GM18907 (cell line): ENCODE results near the gene TMCC2.
A peak's percentile ranks its signal among the peaks of the same experiment; 100 is the strongest.

ENCODE experiments used
- ATAC-seq: cut with Tn5 transposase; IDR thresholded peaks from one replicate; pipeline ENCODE4 v1.9.1; 2021; ENCODE audit warnings: mild to moderate bottlenecking, moderate library complexity; ENCODE audit not compliant: unreplicated experiment

TMCC2 gene

DNA sequence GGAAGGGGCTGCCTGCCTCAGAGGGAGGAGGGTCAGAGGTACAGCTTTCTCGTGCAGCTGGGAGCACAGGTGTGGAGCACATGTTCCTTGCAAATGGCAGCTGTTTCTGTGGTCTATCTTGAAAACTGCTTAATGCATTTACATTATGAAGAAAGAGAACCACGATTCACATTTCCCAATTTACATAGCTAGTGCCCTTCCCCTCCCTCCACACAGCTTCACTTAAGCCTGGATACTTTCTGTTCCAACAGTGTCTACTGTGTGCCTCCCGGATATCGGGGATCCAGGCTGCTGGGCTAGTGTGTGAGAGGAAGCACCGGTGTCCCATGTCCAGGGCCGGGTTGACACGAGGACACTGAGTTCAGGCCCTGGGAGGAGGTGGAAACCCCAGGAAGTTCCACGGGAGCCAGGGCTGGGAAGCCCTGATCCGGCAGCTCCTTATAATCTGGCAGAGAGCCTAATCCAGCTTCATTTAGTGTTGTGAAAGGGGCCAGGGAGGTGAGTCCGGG lies 31.6 kb downstream of the TMCC2 start:
- ATAC-seq = no peak

- ATAC-seq = no peak
These were observed 32.3 kb downstream of the TMCC2 start for GRCh38 chr1:205259998-205260397.

DNA sequence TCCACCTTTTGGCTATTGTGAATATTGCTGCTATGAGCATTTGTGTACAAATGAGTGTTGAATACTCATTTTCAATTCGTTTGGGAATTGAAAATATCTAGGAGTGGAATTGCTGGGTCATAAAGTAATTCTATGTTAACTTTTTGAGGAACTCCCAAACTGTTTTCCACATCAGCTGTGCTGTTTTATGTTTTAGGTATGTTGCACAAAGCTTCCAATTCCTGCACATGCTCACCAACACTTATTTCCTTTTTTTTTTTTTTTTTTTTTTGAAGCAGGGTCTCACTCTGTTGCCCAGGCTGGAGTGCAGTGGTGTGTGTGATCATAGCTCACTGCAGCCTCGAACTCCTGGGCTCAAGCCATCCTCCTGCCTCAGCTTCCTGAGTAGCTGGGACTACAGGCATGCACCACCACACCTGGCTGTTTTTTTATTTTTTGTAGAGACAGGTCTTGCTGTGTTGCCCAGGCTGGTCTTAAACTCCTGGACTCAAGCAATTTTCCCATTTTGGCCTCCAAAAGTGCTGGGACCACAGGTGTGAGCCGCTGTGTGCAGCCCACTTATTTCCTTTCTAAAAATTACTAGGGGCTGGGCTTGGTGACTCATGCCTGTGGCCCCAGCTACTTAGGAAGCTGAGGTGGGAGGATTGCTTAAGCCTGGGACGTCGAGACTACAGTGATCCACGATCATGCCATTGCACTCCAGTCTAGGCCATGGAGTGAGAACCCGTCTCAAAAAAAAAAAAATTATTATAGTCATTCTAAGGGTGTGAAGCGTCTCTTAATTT lies 33.4 kb downstream of the TMCC2 start:
- ATAC-seq = no peak

GRCh38 chr1:205261946-205262691 lies 34.4 kb downstream of the TMCC2 start:
- no peak for ATAC-seq

GRCh38 chr1:205262731-205263171 lies 35.0 kb downstream of the TMCC2 start:
- ATAC-seq = no peak

GRCh38 chr1:205263580-205264190 lies 35.9 kb downstream of the TMCC2 start:
- ATAC-seq = no peak

DNA sequence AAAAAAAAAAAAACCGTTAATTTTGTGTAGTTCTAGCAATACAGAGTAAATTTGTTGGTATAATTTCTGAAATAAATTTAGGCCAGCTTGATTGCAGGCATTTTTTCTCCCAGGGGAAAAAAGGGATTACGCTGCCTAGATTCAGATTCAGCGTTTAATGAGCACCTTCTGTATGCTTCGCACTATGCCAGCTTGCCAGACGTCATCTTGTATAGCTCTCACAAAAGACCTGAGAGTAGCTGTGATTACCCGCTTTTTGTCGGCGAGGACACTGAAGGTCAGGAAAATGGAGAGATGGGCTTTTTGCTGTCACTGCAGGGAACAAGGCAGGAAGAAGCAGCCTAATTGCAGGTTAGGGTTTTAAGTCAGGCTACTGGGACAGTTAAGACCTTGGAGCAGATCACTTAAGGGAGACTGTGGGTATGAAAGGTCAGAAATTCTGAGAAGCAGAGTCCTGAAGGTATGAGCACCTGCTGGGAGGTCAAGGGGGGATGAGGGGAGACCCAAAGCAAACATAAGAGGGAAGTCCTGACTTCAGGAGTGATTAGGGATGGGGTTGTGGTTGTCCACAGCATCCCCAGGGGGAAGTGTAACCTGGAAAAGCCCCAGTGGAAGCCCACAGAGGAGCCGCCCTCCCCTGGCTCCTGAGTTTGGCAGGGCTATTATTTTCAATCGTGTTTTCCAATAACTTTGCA lies 39.0 kb downstream of the TMCC2 start:
- no peak for ATAC-seq

DNA sequence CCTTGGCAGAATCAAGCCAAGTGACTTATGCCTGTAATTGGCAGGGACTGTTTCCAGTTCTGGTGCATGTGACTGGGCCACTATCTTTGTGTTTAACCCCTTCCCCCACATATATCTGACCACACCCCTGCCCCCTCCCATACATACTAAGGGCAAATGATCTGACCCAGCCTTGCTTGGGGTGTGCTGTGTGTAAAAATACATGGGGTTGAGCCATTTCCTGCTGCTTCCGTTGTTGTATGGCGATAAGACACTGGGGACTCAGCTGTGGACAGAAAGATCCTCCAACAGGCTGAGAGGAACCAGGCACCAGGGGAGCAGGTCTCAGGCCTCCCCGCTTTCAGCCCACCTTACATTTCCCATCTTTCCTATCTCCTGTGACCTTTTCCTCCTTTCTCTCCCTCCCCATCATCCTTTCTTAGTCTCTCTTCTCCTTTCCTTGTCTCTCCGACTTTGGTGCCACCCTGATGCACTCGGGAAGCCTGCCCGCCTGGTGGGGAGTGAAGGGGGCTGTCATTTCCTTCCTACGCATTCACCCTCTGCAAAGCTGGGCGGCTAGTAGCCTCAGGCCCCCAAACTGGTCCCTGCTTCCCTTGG lies 39.7 kb downstream of the TMCC2 start:
- no peak for ATAC-seq

DNA sequence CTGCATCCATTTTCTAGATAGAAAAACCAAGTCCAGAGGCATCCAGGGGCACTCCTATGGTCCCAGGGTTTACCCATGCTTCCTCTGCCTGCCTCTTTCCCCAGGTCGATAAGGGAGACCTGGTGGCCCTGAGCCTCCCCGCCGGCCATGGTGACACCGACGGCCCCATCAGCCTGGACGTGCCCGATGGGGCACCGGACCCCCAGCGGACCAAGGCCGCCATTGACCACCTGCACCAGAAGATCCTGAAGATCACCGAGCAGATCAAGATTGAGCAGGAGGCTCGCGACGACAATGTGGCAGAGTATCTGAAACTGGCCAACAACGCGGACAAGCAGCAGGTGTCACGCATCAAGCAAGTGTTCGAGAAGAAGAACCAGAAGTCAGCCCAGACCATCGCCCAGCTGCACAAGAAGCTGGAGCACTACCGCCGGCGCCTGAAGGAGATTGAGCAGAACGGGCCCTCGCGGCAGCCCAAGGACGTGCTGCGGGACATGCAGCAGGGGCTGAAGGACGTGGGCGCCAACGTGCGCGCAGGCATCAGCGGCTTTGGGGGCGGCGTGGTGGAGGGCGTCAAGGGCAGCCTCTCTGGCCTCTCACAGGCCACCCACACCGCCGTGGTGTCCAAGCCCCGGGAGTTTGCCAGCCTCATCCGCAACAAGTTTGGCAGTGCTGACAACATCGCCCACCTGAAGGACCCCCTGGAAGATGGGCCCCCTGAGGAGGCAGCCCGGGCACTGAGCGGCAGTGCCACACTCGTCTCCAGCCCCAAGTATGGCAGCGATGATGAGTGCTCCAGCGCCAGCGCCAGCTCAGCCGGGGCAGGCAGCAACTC lies 41.3 kb downstream of the TMCC2 start:
- ATAC-seq = no peak

GRCh38 chr1:205269711-205270110 lies 42.0 kb downstream of the TMCC2 start:
- no peak for ATAC-seq

- no peak for ATAC-seq
These were observed 42.5 kb downstream of the TMCC2 start for GRCh38 chr1:205270271-205270670.

DNA sequence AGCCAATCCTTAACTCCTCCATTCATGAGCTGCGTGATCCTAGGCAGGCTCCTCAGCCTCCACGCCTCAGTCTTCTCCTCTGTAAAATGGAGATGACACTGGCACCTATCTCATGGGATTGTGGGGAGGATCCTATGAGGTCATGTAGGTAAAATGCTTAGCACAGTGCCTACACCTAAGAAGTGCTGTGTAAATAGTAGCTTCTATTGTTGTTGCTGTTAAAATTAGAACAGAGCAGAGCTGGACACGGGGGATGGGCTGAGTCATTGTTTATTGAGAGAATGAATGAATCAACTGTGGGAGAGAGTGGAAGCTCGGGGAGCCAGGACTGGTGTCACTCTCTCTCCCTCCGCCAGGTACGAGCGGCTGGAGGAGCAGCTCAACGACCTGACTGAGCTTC lies 43.0 kb downstream of the TMCC2 start:
- no peak for ATAC-seq

DNA sequence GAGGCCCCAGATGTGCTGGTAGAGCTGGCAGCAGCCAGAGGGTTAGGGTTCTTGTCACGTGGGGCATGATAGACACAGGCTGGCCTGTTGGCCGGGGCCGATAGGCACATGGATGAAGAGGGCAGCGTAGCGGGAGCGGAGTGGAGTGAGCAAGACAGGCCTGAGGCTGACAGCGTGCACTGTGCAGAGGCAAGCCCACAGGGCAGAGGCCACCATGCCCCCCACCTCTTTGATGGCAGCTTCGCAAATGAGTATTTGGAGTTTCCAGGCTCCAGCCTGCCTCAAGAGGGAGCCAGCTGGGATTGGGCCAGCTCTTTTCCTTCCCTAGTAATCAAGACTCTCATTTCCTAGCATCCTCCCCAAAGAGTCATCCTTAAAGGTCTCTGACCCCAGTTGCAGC lies 43.5 kb downstream of the TMCC2 start:
- no peak for ATAC-seq

DNA sequence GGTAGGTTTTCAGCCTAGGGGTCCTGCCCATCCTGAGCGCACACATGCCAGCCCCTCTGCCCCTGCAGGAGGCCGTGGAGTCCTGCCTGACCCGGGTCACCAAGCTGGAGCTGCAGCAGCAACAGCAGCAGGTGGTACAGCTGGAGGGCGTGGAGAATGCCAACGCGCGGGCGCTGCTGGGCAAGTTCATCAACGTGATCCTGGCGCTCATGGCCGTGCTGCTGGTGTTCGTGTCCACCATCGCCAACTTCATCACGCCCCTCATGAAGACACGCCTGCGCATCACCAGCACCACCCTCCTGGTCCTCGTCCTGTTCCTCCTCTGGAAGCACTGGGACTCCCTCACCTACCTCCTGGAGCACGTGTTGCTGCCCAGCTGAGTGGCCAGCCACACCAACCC lies 44.0 kb downstream of the TMCC2 start:
- ATAC-seq = no peak

- no peak for ATAC-seq
These were observed 44.8 kb downstream of the TMCC2 start for GRCh38 chr1:205272536-205272935.

DNA sequence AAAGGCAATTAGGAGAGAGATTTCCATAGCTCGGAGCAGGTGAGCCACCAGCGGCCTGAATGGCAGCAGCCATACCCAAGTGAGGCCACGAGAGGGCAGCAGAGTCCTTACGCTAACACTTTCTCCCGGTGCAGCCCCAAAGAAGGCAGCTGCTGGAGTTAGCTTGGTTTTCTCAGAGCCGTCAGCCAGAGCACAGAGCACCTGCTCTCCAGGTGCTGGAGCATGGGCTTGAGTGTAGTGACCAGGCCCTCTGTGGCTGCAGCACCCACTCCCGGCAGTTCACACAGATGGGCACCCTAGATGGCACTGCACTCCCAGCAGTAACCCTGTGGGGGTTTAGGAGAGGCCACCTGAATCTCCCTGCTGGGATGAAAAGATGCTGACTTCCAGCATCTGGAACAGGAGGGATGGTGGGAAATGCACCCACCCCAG lies 45.8 kb downstream of the TMCC2 start:
- ATAC-seq = peak; percentile 80

DNA sequence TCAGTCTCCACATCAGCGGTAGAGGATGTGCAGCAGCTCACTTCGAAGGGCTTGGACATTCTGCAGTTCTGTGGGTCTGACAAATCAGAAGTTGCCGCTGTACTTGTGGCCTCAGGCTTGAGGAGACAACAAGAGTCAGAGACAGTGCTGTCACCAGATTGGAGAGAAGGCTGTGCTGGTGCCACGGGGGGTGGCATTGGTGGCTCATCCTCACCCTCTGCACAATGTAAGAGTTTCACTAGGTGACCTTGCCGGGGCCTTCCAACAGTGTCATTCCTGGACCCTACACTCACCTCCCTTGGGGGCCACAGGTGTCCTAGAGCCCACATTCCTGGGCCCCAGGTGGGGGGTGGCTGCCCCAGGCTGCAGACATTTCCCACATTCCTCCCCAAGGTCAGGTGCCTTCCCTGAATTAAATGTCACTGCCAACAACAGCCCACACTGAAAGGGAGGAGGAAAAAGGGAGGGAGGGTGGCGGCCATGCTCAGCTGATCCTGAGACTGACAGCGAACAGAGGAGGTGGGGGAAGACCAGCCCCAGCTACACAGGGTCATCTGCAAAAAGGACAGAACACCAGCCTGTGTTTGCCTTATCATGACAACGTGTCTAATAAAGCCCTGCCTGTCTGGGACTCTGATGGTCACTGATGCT lies 46.4 kb downstream of the TMCC2 start:
- peak; percentile 5 for ATAC-seq

DNA sequence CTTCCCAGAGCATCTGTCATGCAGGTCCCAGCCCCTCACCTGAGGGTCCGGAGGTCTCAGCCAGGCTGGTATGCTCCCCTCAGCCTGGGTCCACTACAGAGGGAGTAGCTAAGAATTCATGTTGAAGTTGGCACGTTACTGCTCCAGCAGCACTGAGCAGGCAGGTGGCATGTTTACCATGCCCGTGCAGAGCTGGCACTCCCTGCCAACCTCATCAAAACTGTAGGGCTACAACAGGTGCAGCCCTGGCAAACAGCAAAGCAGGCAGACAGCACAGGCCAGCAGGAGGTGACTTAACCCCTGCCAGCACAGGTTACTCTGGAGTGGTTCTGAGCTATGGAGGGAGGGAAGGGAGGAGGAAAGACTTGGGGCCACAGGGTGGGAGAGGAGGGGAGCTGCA lies 47.4 kb downstream of the TMCC2 start:
- ATAC-seq = no peak
